Urinary bladder (tissue), 4 donors: ENCODE data around the gene HEBP2. TPM values are rescaled to one million over a fixed set of nuclear protein-coding genes. Genes with fewer than 3 reads are reported as not detected.

ENCODE experiments used
- DNase-seq: peaks from one replicate; pipeline ENCODE4 v3.0.0-alpha.2; 2015; ENCODE audit errors: extremely low spot score
- H3K27ac ChIP-seq: one replicate; pipeline ENCODE4 v1.5.1; 2013; ENCODE audit warnings: low read depth, mild to moderate bottlenecking, moderate library complexity
- H3K36me3 ChIP-seq: one replicate; pipeline ENCODE4 v1.6.1; 2013; ENCODE audit warnings: mild to moderate bottlenecking, moderate library complexity; ENCODE audit not compliant: insufficient read depth
- H3K4me1 ChIP-seq: one replicate; pipeline ENCODE4 v1.6.1; 2013; ENCODE audit warnings: mild to moderate bottlenecking, moderate library complexity; ENCODE audit not compliant: insufficient read depth
- H3K4me3 ChIP-seq: one replicate; pipeline ENCODE4 v1.5.1; 2013; ENCODE audit warnings: low read depth, low read length
- WGBS: extraction: QIAGEN DNeasy Blood & Tissue Kit; methylation state at CpG from one replicate; pipeline ENCODE4 v1.1.7; 2013; 5-methylcytosine and 5-hydroxymethylcytosine counted together
- polyA plus RNA-seq: library from polyadenylated mRNA; stranded (reverse); fragments of 200-250 nt; gene quantifications from one replicate; pipeline ENCODE4 v1.2.3, GENCODE V29; 2013
- total RNA-seq: library from RNA; depleted of rRNA; stranded (reverse); fragments of >200 nt; gene quantifications from one replicate; pipeline ENCODE4 v1.2.3, GENCODE V29; 2014
- donor health status: healthy with polysubstance abuse.
- donor health status: healthy.

Gene HEBP2
- total and polyA plus RNA-seq, 2 donors: 7.6 to 43.1 TPM

GRCh38 chr6:138405816-138406413 lies 1.9 kb downstream of the HEBP2 start:
- no peak overlapping the region for H3K27ac ChIP-seq
- peaks cover 2% of the 10 kb centered on the region for H3K36me3 ChIP-seq
- WGBS: 69% methylated on average over 5 of the region's 5 CpGs
- no peak for DNase-seq
- H3K4me3 ChIP-seq: no peak overlapping the region
- H3K4me1 ChIP-seq: no peaks in the 10 kb centered on the region

GRCh38 chr6:138406443-138406842 lies 2.4 kb downstream of the HEBP2 start:
- peaks cover 2% of the 10 kb centered on the region for H3K36me3 ChIP-seq

GRCh38 chr6:138410048-138410735 lies 6.2 kb downstream of the HEBP2 start:
- Histone ChIP-seq H3K4me3 (no peak overlapping the region), H3K36me3 (peaks cover 2% of the 10 kb centered on the region), H3K27ac (no peak overlapping the region), H3K4me1 (no peaks in the 10 kb centered on the region)
- 89% methylated on average over 8 of the region's 8 CpGs for WGBS
- DNase-seq: no peak

More at GRCh38 chr6:138406443-138406842, 2.4 kb downstream of the HEBP2 start:
- Histone ChIP-seq H3K4me1 (no peaks in the 10 kb centered on the region), H3K27ac (no peak overlapping the region), H3K4me3 (no peak overlapping the region)
- no peak for DNase-seq
- WGBS: 77% methylated on average over 2 of the region's 2 CpGs

GRCh38 chr6:138410972-138411880 lies 7.2 kb downstream of the HEBP2 start:
- 91% methylated on average over 6 of the region's 6 CpGs for WGBS
- DNase-seq: no peak
- no peak overlapping the region for H3K4me3 ChIP-seq
- H3K27ac ChIP-seq: no peak overlapping the region
- peaks cover 2% of the 10 kb centered on the region for H3K36me3 ChIP-seq
- no peaks in the 10 kb centered on the region for H3K4me1 ChIP-seq

- 91% methylated on average over 5 of the region's 5 CpGs for WGBS
- Histone ChIP-seq H3K27ac (no peak overlapping the region), H3K4me3 (no peak overlapping the region), H3K36me3 (no peaks in the 10 kb centered on the region), H3K4me1 (no peaks in the 10 kb centered on the region)
- DNase-seq: no peak
Measured at GRCh38 chr6:138415125-138415524, 11.1 kb downstream of the HEBP2 start.

GRCh38 chr6:138416206-138416605 lies 12.2 kb downstream of the HEBP2 start:
- 92% methylated on average over 4 of the region's 4 CpGs for WGBS
- Histone ChIP-seq H3K36me3 (no peaks in the 10 kb centered on the region), H3K4me1 (no peaks in the 10 kb centered on the region), H3K4me3 (no peak overlapping the region), H3K27ac (no peak overlapping the region)
- DNase-seq: no peak

- Histone ChIP-seq H3K4me1 (no peaks in the 10 kb centered on the region), H3K36me3 (no peaks in the 10 kb centered on the region), H3K4me3 (no peak overlapping the region), H3K27ac (no peak overlapping the region)
- WGBS: 86% methylated on average over 3 of the region's 3 CpGs
- DNase-seq: no peak
Measured at GRCh38 chr6:138417493-138418117, 13.6 kb downstream of the HEBP2 start.

- H3K4me3 ChIP-seq: no peak overlapping the region
- H3K36me3 ChIP-seq: no peaks in the 10 kb centered on the region
- H3K4me1 ChIP-seq: no peaks in the 10 kb centered on the region
- DNase-seq: no peak
- H3K27ac ChIP-seq: no peak overlapping the region
- WGBS: 98% methylated on average over 3 of the region's 3 CpGs
Measured at GRCh38 chr6:138418118-138418742, 14.2 kb downstream of the HEBP2 start.

- Histone ChIP-seq H3K4me1 (no peaks in the 10 kb centered on the region), H3K4me3 (no peak overlapping the region), H3K27ac (no peak overlapping the region), H3K36me3 (no peaks in the 10 kb centered on the region)
- DNase-seq: no peak
- WGBS: over 99% methylated on average over 3 of the region's 3 CpGs
Measured at GRCh38 chr6:138419766-138420165, 15.7 kb downstream of the HEBP2 start.

GRCh38 chr6:138420356-138420755 lies 16.3 kb downstream of the HEBP2 start:
- no peaks in the 10 kb centered on the region for H3K36me3 ChIP-seq
- H3K27ac ChIP-seq: no peak overlapping the region
- no peaks in the 10 kb centered on the region for H3K4me1 ChIP-seq
- DNase-seq: no peak
- 97% methylated on average over 4 of the region's 4 CpGs for WGBS
- no peak overlapping the region for H3K4me3 ChIP-seq

- no peak overlapping the region for H3K4me3 ChIP-seq
- 78% methylated on average over 6 of the region's 6 CpGs for WGBS
- no peaks in the 10 kb centered on the region for H3K4me1 ChIP-seq
- no peak for DNase-seq
- no peaks in the 10 kb centered on the region for H3K36me3 ChIP-seq
- H3K27ac ChIP-seq: no peak overlapping the region
Measured at GRCh38 chr6:138421089-138421488, 17.1 kb downstream of the HEBP2 start.

- no peaks in the 10 kb centered on the region for H3K4me1 ChIP-seq
- H3K36me3 ChIP-seq: no peaks in the 10 kb centered on the region
- no peak overlapping the region for H3K4me3 ChIP-seq
- no peak for DNase-seq
- WGBS: 96% methylated on average over 10 of the region's 10 CpGs
- no peak overlapping the region for H3K27ac ChIP-seq
Measured at GRCh38 chr6:138421608-138422007, 17.6 kb downstream of the HEBP2 start.

- Histone ChIP-seq H3K4me1 (no peaks in the 10 kb centered on the region), H3K36me3 (no peaks in the 10 kb centered on the region), H3K4me3 (no peak overlapping the region), H3K27ac (no peak overlapping the region)
- no peak for DNase-seq
Measured at GRCh38 chr6:138422861-138423260, 18.8 kb downstream of the HEBP2 start.
